Measurements from ENCODE around the gene WDR76. TPM values are rescaled to one million over a fixed set of nuclear protein-coding genes. Genes with fewer than 3 reads are reported as not detected.
A peak's percentile ranks its signal among the peaks of the same experiment; 100 is the strongest.
"Not testable (repeated sequence)": the region's sequence is repeated elsewhere in the genome, so short reads cannot be mapped to it uniquely, and the experiment has no call there.

The WDR76 gene
- total RNA-seq, 1 donor = 7.6 TPM

DNA sequence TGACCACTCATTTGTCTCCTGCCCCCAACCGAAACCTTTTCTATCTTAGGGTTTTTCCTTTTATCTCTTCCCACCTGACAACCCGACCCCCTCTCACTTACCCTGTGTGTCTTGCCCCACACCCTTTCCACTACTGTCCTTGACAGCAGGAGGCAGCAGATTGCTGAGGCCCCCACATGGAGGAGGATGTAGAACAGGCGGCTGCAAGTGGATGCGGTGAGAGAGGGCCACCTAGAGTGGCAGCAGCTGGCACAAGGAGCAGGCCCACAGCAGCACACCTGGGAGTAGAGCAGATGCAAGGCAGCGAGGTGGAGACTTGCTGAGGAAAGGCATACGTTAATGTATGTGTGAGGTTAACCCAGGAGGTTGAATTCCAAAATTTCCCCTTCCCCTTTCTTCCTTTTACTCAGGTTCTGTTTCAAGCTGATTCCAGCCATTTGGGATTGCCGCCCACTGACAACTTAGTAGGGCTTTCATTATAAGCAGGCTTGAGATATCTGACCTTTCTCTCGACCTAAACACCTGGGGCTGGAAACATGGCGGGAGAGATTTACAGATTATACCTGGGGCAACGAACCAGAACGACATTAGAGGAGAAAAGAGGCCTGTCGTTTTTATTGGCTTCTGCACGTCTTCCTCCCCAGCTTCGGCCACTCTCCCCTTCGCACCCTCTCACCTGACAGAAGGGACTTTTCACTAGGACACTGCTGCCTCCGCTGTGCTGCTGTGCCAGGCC, 27.4 kb upstream of the WDR76 start:
- H3K9me3 ChIP-seq (ENCODE audit: low read depth, low read length) = no peaks in the 10 kb centered on the region
- H3K4me2 ChIP-seq (ENCODE audit: insufficient read depth, low read length) = no peak overlapping the region
- DNase-seq (ENCODE audit: insufficient read length, low spot score, missing footprints) = no peak

DNA sequence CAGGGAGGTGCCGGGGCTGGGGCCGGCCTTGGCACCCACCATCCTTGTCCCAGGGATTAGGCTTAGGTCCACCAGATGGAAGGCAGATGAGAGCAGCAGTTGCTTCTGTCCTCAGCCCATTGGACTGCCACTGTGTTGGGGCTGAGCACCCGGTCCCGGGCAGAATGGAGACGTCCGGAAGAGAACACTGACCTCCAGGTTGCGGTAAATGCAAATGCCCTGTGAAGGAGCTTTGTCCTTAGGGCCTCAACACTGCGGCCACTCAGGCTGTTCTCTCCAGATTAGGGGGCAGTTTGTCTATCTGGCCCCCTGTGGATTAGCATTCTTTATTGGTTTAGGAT, 26.9 kb upstream of the WDR76 start, which contains the start of gene SERINC4:
TSS of gene SERINC4 (minus strand) at position 276 of the 341 bp plus-strand sequence. CDS start at position 42, 234 bp downstream.
- Histone ChIP-seq H3K4me3 (ENCODE audit: insufficient read depth, low read length) (peak within 1 kb of the TSS; percentile 85), H3K4me2 (ENCODE audit: insufficient read depth, low read length) (peak within 1 kb of the TSS; percentile 98), H3K9me3 (ENCODE audit: low read depth, low read length) (no peaks in the 10 kb centered on the region), H4K20me1 (ENCODE audit: insufficient read depth, low read length) (peaks cover 28% of the 10 kb centered on the region), H3K27ac (ENCODE audit: low read depth, low read length) (peak within 1 kb of the TSS; percentile 73), H3K79me2 (ENCODE audit: insufficient read depth, low read length) (peaks cover 36% of the 10 kb centered on the region), H3K4me1 (ENCODE audit: insufficient read depth, low read length) (peaks cover 43% of the 10 kb centered on the region), H3K27me3 (ENCODE audit: insufficient read depth, low read length) (no peaks in the 10 kb centered on the region), H2AFZ (ENCODE audit: low read length) (peak within 1 kb of the TSS; percentile 87), H3K36me3 (ENCODE audit: insufficient read depth, low read length) (peaks cover 74% of the 10 kb centered on the region)
- TF ChIP-seq, protein P1, sequence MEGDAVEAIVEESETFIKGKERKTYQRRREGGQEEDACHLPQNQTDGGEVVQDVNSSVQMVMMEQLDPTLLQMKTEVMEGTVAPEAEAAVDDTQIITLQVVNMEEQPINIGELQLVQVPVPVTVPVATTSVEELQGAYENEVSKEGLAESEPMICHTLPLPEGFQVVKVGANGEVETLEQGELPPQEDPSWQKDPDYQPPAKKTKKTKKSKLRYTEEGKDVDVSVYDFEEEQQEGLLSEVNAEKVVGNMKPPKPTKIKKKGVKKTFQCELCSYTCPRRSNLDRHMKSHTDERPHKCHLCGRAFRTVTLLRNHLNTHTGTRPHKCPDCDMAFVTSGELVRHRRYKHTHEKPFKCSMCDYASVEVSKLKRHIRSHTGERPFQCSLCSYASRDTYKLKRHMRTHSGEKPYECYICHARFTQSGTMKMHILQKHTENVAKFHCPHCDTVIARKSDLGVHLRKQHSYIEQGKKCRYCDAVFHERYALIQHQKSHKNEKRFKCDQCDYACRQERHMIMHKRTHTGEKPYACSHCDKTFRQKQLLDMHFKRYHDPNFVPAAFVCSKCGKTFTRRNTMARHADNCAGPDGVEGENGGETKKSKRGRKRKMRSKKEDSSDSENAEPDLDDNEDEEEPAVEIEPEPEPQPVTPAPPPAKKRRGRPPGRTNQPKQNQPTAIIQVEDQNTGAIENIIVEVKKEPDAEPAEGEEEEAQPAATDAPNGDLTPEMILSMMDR (IDR thresholded peaks at IDR 0.05; ENCODE audit: extremely low read depth, low read depth, low read length) = no peak
- no peak for DNase-seq (ENCODE audit: insufficient read length, low spot score, missing footprints)

More for the DNA sequence above, 27.4 kb upstream of the WDR76 start:
- no peak overlapping the region for H3K4me3 ChIP-seq (ENCODE audit: insufficient read depth, low read length)
- H3K79me2 ChIP-seq (ENCODE audit: insufficient read depth, low read length) = peaks cover 42% of the 10 kb centered on the region
- H3K4me1 ChIP-seq (ENCODE audit: insufficient read depth, low read length) = peaks cover 48% of the 10 kb centered on the region
- TF ChIP-seq, protein P1 (IDR thresholded peaks at IDR 0.05; ENCODE audit: extremely low read depth, low read depth, low read length) = no peak
- H3K27me3 ChIP-seq (ENCODE audit: insufficient read depth, low read length) = no peaks in the 10 kb centered on the region
- peaks cover 74% of the 10 kb centered on the region for H3K36me3 ChIP-seq (ENCODE audit: insufficient read depth, low read length)
- no peak overlapping the region for H2AFZ ChIP-seq (ENCODE audit: low read length)
- H4K20me1 ChIP-seq (ENCODE audit: insufficient read depth, low read length) = peaks cover 34% of the 10 kb centered on the region
- H3K27ac ChIP-seq (ENCODE audit: low read depth, low read length) = peak overlapping the region; percentile 73

DNA sequence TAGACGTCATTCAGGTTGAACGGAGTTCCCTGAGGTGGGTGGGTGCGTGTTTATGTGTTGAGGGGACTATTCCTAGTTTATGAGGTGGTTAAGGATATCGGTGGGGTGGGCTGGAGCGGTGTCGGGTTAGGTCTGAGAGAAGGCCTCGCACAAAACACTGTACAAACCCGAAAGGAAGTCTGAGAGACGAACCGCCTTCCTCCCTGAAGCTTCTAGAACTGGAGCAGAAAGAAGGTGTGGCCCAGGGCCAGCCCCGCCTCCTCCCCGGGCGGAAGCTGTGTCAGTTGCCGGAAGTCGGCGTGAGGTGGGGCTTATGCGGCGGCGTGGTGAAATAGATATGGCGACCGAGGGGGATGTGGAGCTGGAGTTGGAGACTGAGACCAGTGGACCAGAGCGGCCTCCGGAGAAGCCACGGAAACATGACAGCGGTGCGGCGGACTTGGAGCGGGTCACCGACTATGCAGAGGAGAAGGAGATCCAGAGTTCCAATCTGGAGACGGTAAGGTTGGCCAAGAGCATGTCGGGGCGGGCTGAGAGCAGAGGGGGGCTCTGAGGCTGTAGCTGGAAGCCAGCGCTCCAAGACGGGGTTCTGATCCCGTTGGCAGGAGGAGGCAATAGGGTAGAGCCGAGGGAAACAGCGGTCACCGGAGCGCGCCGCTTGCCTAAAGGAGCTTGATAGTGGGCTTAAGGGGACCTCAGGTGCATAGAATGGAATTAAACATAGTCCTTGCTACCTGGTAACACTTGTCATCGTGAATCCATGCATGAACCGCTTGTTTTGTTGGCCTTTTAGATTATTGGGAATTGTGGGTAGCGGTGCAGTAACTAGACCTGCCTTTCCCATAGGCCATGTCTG, 26.3 kb upstream of the WDR76 start, which contains the start of gene HYPK:
TSS of gene HYPK (plus strand) at position 314 of the 856 bp plus-strand sequence. CDS start at position 338, 24 bp downstream.
- Histone ChIP-seq H3K79me2 (ENCODE audit: insufficient read depth, low read length) (peaks cover 30% of the 10 kb centered on the region), H3K4me3 (ENCODE audit: insufficient read depth, low read length) (peak within 1 kb of the TSS; percentile 85), H3K4me1 (ENCODE audit: insufficient read depth, low read length) (peaks cover 37% of the 10 kb centered on the region), H3K36me3 (ENCODE audit: insufficient read depth, low read length) (peaks cover 74% of the 10 kb centered on the region), H3K4me2 (ENCODE audit: insufficient read depth, low read length) (peak within 1 kb of the TSS; percentile 98), H3K27ac (ENCODE audit: low read depth, low read length) (peak within 1 kb of the TSS; percentile 73), H3K27me3 (ENCODE audit: insufficient read depth, low read length) (no peaks in the 10 kb centered on the region), H4K20me1 (ENCODE audit: insufficient read depth, low read length) (peaks cover 22% of the 10 kb centered on the region), H2AFZ (ENCODE audit: low read length) (peak within 1 kb of the TSS; percentile 87), H3K9me3 (ENCODE audit: low read depth, low read length) (no peaks in the 10 kb centered on the region)
- TF ChIP-seq, protein P1 (IDR thresholded peaks at IDR 0.05; ENCODE audit: extremely low read depth, low read depth, low read length) = no peak
- DNase-seq (ENCODE audit: insufficient read length, low spot score, missing footprints) = peak; percentile 96

DNA sequence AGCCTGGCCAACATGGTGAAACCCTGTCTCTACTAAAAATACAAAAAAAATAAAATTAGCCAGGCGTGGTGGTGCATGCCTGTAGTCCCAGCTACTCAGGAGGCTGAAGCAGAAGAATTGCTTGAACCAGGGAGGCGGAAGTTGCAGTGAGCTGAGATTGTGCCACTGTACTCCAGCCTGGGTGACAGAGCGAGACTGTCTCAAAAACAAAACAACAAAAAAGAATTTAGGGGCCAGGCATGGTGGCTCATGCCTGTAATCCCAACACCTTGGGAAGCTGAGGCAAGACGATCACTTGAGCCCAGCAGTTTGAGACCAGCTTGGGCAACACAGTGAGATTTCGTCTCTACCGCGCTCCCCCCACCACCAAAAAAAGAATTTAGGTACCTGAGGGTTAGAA, 24.1 kb upstream of the WDR76 start:
- DNase-seq (ENCODE audit: insufficient read length, low spot score, missing footprints); H3K27ac ChIP-seq (ENCODE audit: low read depth, low read length); H3K27me3 ChIP-seq (ENCODE audit: insufficient read depth, low read length); H3K4me3 ChIP-seq (ENCODE audit: insufficient read depth, low read length); H3K4me2 ChIP-seq (ENCODE audit: insufficient read depth, low read length); H3K9me3 ChIP-seq (ENCODE audit: low read depth, low read length); H2AFZ ChIP-seq (ENCODE audit: low read length): not testable (repeated sequence)
- Histone ChIP-seq H4K20me1 (ENCODE audit: insufficient read depth, low read length) (peaks cover 11% of the 10 kb centered on the region), H3K4me1 (ENCODE audit: insufficient read depth, low read length) (peaks cover 18% of the 10 kb centered on the region), H3K36me3 (ENCODE audit: insufficient read depth, low read length) (peaks cover 76% of the 10 kb centered on the region), H3K79me2 (ENCODE audit: insufficient read depth, low read length) (peaks cover 25% of the 10 kb centered on the region)

Data from osteoblast (primary cell).